RWPE2 (cell line): ENCODE measurements around the gene PLEKHA5.
"Not testable (repeated sequence)": the region's sequence is repeated elsewhere in the genome, so short reads cannot be mapped to it uniquely, and the experiment has no call there.

Experiments used
- ATAC-seq: fragments of 200-7000 bp; cut with Tn5 transposase; 3 replicates; pipeline ENCODE4 v1.9.1; 2021; ENCODE audit warnings: low read depth
- DNase-seq: peaks from one replicate; pipeline ENCODE4 v3.0.0-alpha.2; 2020; ENCODE audit warnings: low spot score
- H3K27ac ChIP-seq: fragments of 450-650 bp; 2 replicates; pipeline ENCODE4 v1.5.1; 2017; ENCODE audit warnings: mild to moderate bottlenecking; ENCODE audit not compliant: poor library complexity, severe bottlenecking
- H3K27me3 ChIP-seq: fragments of 250-450 bp; sonication (Bioruptor Pico); 2 replicates; pipeline ENCODE4 v1.5.1; 2021; ENCODE audit warnings: mild to moderate bottlenecking, moderate library complexity; ENCODE audit not compliant: insufficient read depth, poor library complexity, severe bottlenecking
- H3K36me3 ChIP-seq: fragments of 250-450 bp; sonication (Bioruptor Pico); 2 replicates; pipeline ENCODE4 v1.5.1; 2020; ENCODE audit warnings: low read depth, mild to moderate bottlenecking, moderate library complexity
- H3K4me1 ChIP-seq: fragments of 250-450 bp; sonication (Bioruptor Pico); 2 replicates; pipeline ENCODE4 v1.5.1; 2021; ENCODE audit warnings: mild to moderate bottlenecking, moderate library complexity; ENCODE audit not compliant: insufficient read depth, poor library complexity, severe bottlenecking
- H3K4me3 ChIP-seq: fragments of 250-450 bp; sonication (Bioruptor Pico); 2 replicates; pipeline ENCODE4 v1.5.1; 2021; ENCODE audit warnings: mild to moderate bottlenecking, moderate library complexity; ENCODE audit not compliant: severe bottlenecking
- H3K9me3 ChIP-seq: fragments of 250-450 bp; sonication (Bioruptor Pico); 2 replicates; pipeline ENCODE4 v1.5.1; 2021; ENCODE audit warnings: mild to moderate bottlenecking, moderate library complexity; ENCODE audit not compliant: severe bottlenecking
- TF ChIP-seq, protein P1 (sequence below): fragments of 450-650 bp; IDR thresholded peaks from one replicate; pipeline ENCODE4 v1.5.1; 2017; ENCODE audit warnings: mild to moderate bottlenecking, moderate library complexity; ENCODE audit not compliant: poor library complexity, severe bottlenecking

PLEKHA5 gene

DNA sequence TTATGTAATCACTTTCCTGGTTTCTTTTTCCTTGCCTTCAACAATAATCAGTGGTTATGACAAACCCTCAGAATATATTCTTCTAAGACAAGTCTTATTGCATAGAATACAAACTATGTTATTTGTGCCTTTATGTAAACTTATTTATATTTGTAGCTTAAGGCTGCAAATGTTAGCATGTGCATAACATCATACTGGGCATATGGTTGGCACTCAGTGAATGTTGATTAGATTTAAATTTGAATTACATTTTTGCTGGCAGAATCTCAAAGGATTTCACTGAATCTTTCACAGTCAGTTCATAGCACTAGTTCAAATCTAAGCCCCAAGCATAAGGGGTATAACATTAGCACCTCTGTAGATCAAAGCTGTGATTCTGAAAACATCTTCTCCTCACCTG, 196.6 kb downstream of the PLEKHA5 start:
- H3K27ac ChIP-seq: no peak overlapping the region
- H3K36me3 ChIP-seq: no peaks in the 10 kb centered on the region; the same call in 1 of the 2 replicates
- H3K9me3 ChIP-seq: no peaks in the 10 kb centered on the region
- DNase-seq (no peak), ATAC-seq (no peak)
- no peak overlapping the region for H3K4me3 ChIP-seq
- TF ChIP-seq, protein P1, sequence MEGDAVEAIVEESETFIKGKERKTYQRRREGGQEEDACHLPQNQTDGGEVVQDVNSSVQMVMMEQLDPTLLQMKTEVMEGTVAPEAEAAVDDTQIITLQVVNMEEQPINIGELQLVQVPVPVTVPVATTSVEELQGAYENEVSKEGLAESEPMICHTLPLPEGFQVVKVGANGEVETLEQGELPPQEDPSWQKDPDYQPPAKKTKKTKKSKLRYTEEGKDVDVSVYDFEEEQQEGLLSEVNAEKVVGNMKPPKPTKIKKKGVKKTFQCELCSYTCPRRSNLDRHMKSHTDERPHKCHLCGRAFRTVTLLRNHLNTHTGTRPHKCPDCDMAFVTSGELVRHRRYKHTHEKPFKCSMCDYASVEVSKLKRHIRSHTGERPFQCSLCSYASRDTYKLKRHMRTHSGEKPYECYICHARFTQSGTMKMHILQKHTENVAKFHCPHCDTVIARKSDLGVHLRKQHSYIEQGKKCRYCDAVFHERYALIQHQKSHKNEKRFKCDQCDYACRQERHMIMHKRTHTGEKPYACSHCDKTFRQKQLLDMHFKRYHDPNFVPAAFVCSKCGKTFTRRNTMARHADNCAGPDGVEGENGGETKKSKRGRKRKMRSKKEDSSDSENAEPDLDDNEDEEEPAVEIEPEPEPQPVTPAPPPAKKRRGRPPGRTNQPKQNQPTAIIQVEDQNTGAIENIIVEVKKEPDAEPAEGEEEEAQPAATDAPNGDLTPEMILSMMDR: no peak
- no peaks in the 10 kb centered on the region for H3K27me3 ChIP-seq
- no peaks in the 10 kb centered on the region for H3K4me1 ChIP-seq

DNA sequence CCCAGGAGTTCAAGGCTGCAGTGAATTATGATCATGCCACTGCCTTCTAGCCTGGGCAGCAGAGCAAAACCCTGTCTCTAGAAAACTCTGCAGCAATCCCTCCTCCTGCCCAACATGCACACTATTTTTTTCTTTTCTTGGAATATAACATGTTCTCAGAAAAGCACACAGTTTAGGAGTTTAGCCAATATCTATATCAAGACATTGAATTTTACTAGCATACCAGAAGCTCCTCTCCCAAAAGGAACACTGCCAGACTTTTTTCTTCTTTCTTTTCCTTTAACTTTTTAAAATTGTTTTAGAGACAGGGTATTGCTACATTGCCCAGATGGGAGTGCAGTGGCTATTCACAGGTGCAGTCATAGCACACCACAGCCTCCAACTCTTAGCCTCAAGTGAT, 202.7 kb downstream of the PLEKHA5 start:
- ATAC-seq (no peak), DNase-seq (no peak)
- H3K36me3 ChIP-seq: no peaks in the 10 kb centered on the region
- H3K4me1 ChIP-seq: no peaks in the 10 kb centered on the region
- H3K9me3 ChIP-seq: no peaks in the 10 kb centered on the region
- H3K4me3 ChIP-seq: no peak overlapping the region
- H3K27me3 ChIP-seq: no peaks in the 10 kb centered on the region
- TF ChIP-seq, protein P1: no peak
- no peak overlapping the region for H3K27ac ChIP-seq

DNA sequence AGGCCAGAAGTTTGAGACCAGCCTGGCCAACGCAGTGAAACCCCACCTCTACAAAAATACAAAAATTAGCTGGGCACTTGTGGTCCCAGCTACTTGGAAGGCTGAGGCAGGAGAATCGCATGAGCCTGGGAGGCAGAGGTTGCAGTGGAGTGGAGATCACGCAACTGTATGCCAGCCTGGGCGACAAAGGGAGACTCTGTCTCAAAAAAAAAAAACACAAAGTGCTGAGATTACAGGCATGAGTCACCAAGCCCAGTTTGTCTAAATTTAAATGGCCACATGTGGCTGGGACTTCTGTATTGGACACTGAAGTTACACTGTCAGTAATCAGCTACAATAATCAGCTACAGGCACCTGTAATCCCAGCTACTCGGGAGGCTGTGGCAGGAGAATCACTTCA, 208.9 kb downstream of the PLEKHA5 start:
- H3K9me3 ChIP-seq: no peaks in the 10 kb centered on the region
- no peak for DNase-seq
- H3K4me1 ChIP-seq: no peaks in the 10 kb centered on the region
- no peak overlapping the region for H3K4me3 ChIP-seq
- H3K36me3 ChIP-seq: no peaks in the 10 kb centered on the region
- TF ChIP-seq, protein P1: no peak
- no peaks in the 10 kb centered on the region for H3K27me3 ChIP-seq
- ATAC-seq: no peak
- H3K27ac ChIP-seq: no peak overlapping the region

DNA sequence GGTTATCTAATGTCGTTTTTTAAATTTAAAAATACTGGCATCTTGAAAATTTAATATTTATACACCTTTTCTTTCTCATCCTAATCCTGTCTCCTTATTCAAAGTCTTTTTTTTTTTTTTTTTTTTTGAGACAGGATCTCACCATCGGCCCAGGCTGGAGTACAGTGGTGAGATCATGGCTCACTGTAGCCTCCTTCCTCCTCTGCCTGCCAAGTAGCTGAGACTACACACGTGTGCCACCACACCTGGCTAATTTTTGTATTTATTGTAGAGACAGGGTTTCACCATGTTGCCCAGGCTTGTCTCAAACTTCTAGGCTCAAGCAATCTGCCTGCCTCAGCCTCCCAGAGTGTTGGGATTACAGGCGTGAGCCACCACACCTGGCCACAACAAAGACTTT, 221.3 kb downstream of the PLEKHA5 start:
- not testable (repeated sequence) for ATAC-seq, H3K36me3 ChIP-seq, H3K4me1 ChIP-seq, DNase-seq, H3K4me3 ChIP-seq, H3K27ac ChIP-seq, H3K27me3 ChIP-seq, H3K9me3 ChIP-seq

DNA sequence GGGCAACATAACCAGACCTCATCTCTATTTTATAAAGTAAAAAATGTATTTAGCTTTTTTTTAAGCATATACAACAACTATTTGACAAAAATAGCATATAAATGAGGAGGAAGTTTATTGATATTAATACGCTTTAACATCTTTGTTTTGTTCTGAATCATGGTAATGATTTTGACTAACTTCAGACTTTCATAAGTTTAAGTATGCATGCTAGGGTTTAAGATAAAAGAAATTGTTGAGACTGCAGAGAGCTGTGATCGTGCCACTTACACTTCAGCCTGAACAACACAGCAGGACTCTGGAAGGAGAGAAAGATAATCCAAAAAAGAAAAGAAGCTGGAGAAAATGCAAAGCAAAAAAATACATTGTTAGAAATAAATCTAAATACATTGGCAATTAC, 221.8 kb downstream of the PLEKHA5 start:
- TF ChIP-seq, protein P1: no peak
- Histone ChIP-seq H3K36me3 (peaks cover 4% of the 10 kb centered on the region; the same call in 1 of the 2 replicates), H3K4me1 (no peaks in the 10 kb centered on the region), H3K27me3 (no peaks in the 10 kb centered on the region), H3K4me3 (no peak overlapping the region), H3K9me3 (no peaks in the 10 kb centered on the region), H3K27ac (no peak overlapping the region)
- ATAC-seq (no peak), DNase-seq (no peak)
